LoVo (cell line): ENCODE measurements around the gene ASAP2.

Experiments
- DNase-seq: peaks from one replicate; pipeline ENCODE4 v3.0.0-alpha.2; 2016; ENCODE audit warnings: low spot score

Gene ASAP2

GRCh38 chr2:9231291-9232165 is 24.9 kb downstream of the ASAP2 start:
- no peak for DNase-seq

- no peak for DNase-seq
Observed at GRCh38 chr2:9232166-9232479, 25.5 kb downstream of the ASAP2 start.

GRCh38 chr2:9232886-9233285 is 26.3 kb downstream of the ASAP2 start:
- no peak for DNase-seq

GRCh38 chr2:9234680-9235146 is 28.1 kb downstream of the ASAP2 start:
- peak; percentile 84 for DNase-seq

GRCh38 chr2:9235147-9236044 is 28.8 kb downstream of the ASAP2 start:
- DNase-seq = no peak

GRCh38 chr2:9236045-9236344 is 29.4 kb downstream of the ASAP2 start:
- no peak for DNase-seq

GRCh38 chr2:9236867-9237266 is 30.3 kb downstream of the ASAP2 start:
- DNase-seq = no peak

GRCh38 chr2:9237831-9238230 is 31.2 kb downstream of the ASAP2 start:
- DNase-seq = no peak

GRCh38 chr2:9238591-9239326 is 32.1 kb downstream of the ASAP2 start:
- DNase-seq = no peak

GRCh38 chr2:9239616-9240015 is 33.0 kb downstream of the ASAP2 start:
- DNase-seq = no peak

- DNase-seq = peak; percentile 24
Observed at GRCh38 chr2:9240745-9241144, 34.1 kb downstream of the ASAP2 start.

GRCh38 chr2:9241233-9241632 is 34.6 kb downstream of the ASAP2 start:
- DNase-seq = no peak

- no peak for DNase-seq
Observed at GRCh38 chr2:9243357-9243756, 36.7 kb downstream of the ASAP2 start.

GRCh38 chr2:9244985-9245544 is 38.5 kb downstream of the ASAP2 start:
- peak; percentile 65 for DNase-seq

- no peak for DNase-seq
Observed at GRCh38 chr2:9247177-9247576, 40.6 kb downstream of the ASAP2 start.

- DNase-seq = no peak
Observed at GRCh38 chr2:9247786-9248185, 41.2 kb downstream of the ASAP2 start.

GRCh38 chr2:9248363-9248762 is 41.8 kb downstream of the ASAP2 start:
- DNase-seq = no peak

GRCh38 chr2:9249020-9249800 is 42.6 kb downstream of the ASAP2 start:
- DNase-seq = no peak

- DNase-seq = no peak
Observed at GRCh38 chr2:9250091-9250490, 43.5 kb downstream of the ASAP2 start.

GRCh38 chr2:9250498-9251153 is 44.0 kb downstream of the ASAP2 start:
- DNase-seq = no peak
